ENCODE data around the gene CLTCL1. TPM values are rescaled to one million over a fixed set of nuclear protein-coding genes. Genes with fewer than 3 reads are reported as not detected.
"Not testable (repeated sequence)": the region's sequence is repeated elsewhere in the genome, so short reads cannot be mapped to it uniquely, and the experiment has no call there.

CLTCL1 gene
- total RNA-seq, 4 donors from 2014 or later, result 8.5 to 19.2 (median 12.8) TPM

- TF ChIP-seq CTCF (IDR thresholded peaks at IDR 0.05) (no peak), POLR2A (IDR thresholded peaks at IDR 0.05) (no peak)
- intact Hi-C loops (cut with DNase I), result loop anchor here (5.0 kb wide), 1 partner anchor 113 kb away; the partner anchor contains the start of gene SLC25A1
- WGBS, 2 donors, result 32 to 34% methylated on average over 25 to 27 of the region's 27 CpGs
- Histone ChIP-seq H3K27ac (no peak overlapping the region), H3K27me3 (no peaks in the 10 kb centered on the region), H3K4me3 (replicated peaks in 1 of 3) (peak overlapping the region; percentile 57 to 98 (median 73)), H3K4me1 (peaks cover 16 to 24% of the 10 kb centered on the region in 2 donors), H3K36me3 (no peaks in the 10 kb centered on the region), H3K9me3 (no peaks in the 10 kb centered on the region)
- DNase-seq, result no peak
Measured at GRCh38 chr22:19290400-19291217, 910 bp downstream of the CLTCL1 start.

GRCh38 chr22:19289475-19290161, 1.9 kb downstream of the CLTCL1 start:
- H3K36me3 ChIP-seq, result no peaks in the 10 kb centered on the region
- no peaks in the 10 kb centered on the region for H3K27me3 ChIP-seq
- WGBS, 2 donors, result 90 to 93% methylated on average over 5 of the region's 5 CpGs
- intact Hi-C loops (cut with DNase I), result loop anchor here (5.0 kb wide), 1 partner anchor 112 kb away; the partner anchor contains the start of gene SLC25A1
- H3K9me3 ChIP-seq, result no peaks in the 10 kb centered on the region
- H3K4me1 ChIP-seq, result peaks cover 16 to 24% of the 10 kb centered on the region in 2 donors
- no peak overlapping the region for H3K4me3 ChIP-seq (replicated peaks in 1 of 3)
- DNase-seq, result no peak
- no peak overlapping the region for H3K27ac ChIP-seq
- no peak for TF ChIP-seq POLR2A (IDR thresholded peaks at IDR 0.05)
- no peak for TF ChIP-seq CTCF (IDR thresholded peaks at IDR 0.05)

- intact Hi-C loops (cut with DNase I), result no loop called here
- DNase-seq, result no peak
- TF ChIP-seq CTCF (IDR thresholded peaks at IDR 0.05) (no peak), POLR2A (IDR thresholded peaks at IDR 0.05) (no peak)
Measured at GRCh38 chr22:19287889-19288288, 3.6 kb downstream of the CLTCL1 start.

GRCh38 chr22:19287076-19287707, 4.3 kb downstream of the CLTCL1 start:
- H3K4me3 ChIP-seq (replicated peaks in 1 of 3), result no peak overlapping the region
- intact Hi-C loops (cut with DNase I), result no loop called here
- H3K36me3 ChIP-seq, result no peaks in the 10 kb centered on the region
- no peak overlapping the region for H3K27ac ChIP-seq
- no peaks in the 10 kb centered on the region for H3K27me3 ChIP-seq
- WGBS, 2 donors, result 52 to 55% methylated on average over 5 of the region's 5 CpGs
- no peak for TF ChIP-seq POLR2A (IDR thresholded peaks at IDR 0.05)
- H3K9me3 ChIP-seq, result no peaks in the 10 kb centered on the region
- peak; percentile 49 to 53 for DNase-seq
- peaks cover 10 to 17% of the 10 kb centered on the region in 2 donors for H3K4me1 ChIP-seq

More at GRCh38 chr22:19287889-19288288, 3.6 kb downstream of the CLTCL1 start:
- no peaks in the 10 kb centered on the region for H3K27me3 ChIP-seq
- no peaks in the 10 kb centered on the region for H3K36me3 ChIP-seq
- H3K9me3 ChIP-seq, result no peaks in the 10 kb centered on the region
- peaks cover 16 to 24% of the 10 kb centered on the region in 2 donors for H3K4me1 ChIP-seq
- WGBS, 2 donors, result 86 to 93% methylated on average over 4 of the region's 4 CpGs
- H3K4me3 ChIP-seq (replicated peaks in 1 of 3), result no peak overlapping the region
- H3K27ac ChIP-seq, result no peak overlapping the region

- intact Hi-C loops (cut with DNase I), result no loop called here
- H3K4me3 ChIP-seq (replicated peaks in 1 of 3), result no peak overlapping the region
- no peak for DNase-seq
- peaks cover 8 to 15% of the 10 kb centered on the region in 2 donors for H3K4me1 ChIP-seq
- no peaks in the 10 kb centered on the region for H3K27me3 ChIP-seq
- 57 to 68% methylated on average over 1 of the region's 1 CpG for WGBS, 2 donors
- H3K27ac ChIP-seq, result no peak overlapping the region
- no peaks in the 10 kb centered on the region for H3K9me3 ChIP-seq
- TF ChIP-seq POLR2A (IDR thresholded peaks at IDR 0.05) (no peak), CTCF (IDR thresholded peaks at IDR 0.05) (no peak)
- H3K36me3 ChIP-seq, result no peaks in the 10 kb centered on the region
Measured at GRCh38 chr22:19285831-19286230, 5.7 kb downstream of the CLTCL1 start.

GRCh38 chr22:19279143-19279542, 12.4 kb downstream of the CLTCL1 start:
- H3K27ac ChIP-seq; DNase-seq; H3K36me3 ChIP-seq; H3K27me3 ChIP-seq; H3K9me3 ChIP-seq; intact Hi-C loops (cut with DNase I); H3K4me3 ChIP-seq (replicated peaks in 1 of 3): not testable (repeated sequence)
- WGBS, 2 donors, result 95 to 96% methylated on average over 10 of the region's 10 CpGs
- peaks cover 19 to 21% of the 10 kb centered on the region in 2 donors for H3K4me1 ChIP-seq
